H1 (cell line): ENCODE data around the gene NUDT12. TPM values are rescaled to one million over a fixed set of nuclear protein-coding genes. Genes with fewer than 3 reads are reported as not detected.

ENCODE experiments used
- CTCF ChIA-PET: fragments of 300-600 bp; sonication (Branson Sonifier 250); formaldehyde crosslinking; loops from one replicate; lab custom pipeline; 2021; ENCODE audit not compliant: partially characterized antibody; lab: Charles Lee
- POLR2A ChIA-PET: fragments of 300-600 bp; sonication (Branson Sonifier 250); formaldehyde crosslinking; loops from one replicate; lab custom pipeline; 2021; ENCODE audit warnings: inconsistent platforms; ENCODE audit not compliant: partially characterized antibody; lab: Charles Lee
- DNase-seq, 2 experiments: peaks; one replicate each; pipeline versions ENCODE4 v3.0.0 to v3.0.0-alpha.2; 2010 to 2022; ENCODE audit warnings: low spot score in 2 of 2, low read depth in 1 of 2, mixed read lengths in 1 of 2
- FAIRE-seq: peaks from 2 replicates; lab custom pipeline; 2011; peaks lifted over from hg19 to GRCh38; lab: Jason Lieb, UNC
- H2AFZ ChIP-seq: 2 replicates; pipeline ENCODE4 v1.8.1; 2012; ENCODE audit warnings: low read length, inconsistent platforms
- H2AK5ac ChIP-seq: 2 replicates; pipeline ENCODE4 v1.6.1; 2013; ENCODE audit warnings: low read depth, low read length
- H2BK120ac ChIP-seq: replicated peaks from 2 replicates; pipeline ENCODE3; 2013; ENCODE audit warnings: low read depth, low read length, inconsistent platforms
- H2BK12ac ChIP-seq: 2 replicates; pipeline ENCODE4 v1.6.1; 2013; ENCODE audit warnings: low read depth, low read length
- H2BK15ac ChIP-seq: 2 replicates; pipeline ENCODE4 v1.6.1; 2013; ENCODE audit warnings: low read length
- H2BK20ac ChIP-seq: 2 replicates; pipeline ENCODE4 v1.6.1; 2013; ENCODE audit warnings: low read length
- H2BK5ac ChIP-seq: 2 replicates; pipeline ENCODE4 v1.6.1; 2013; ENCODE audit warnings: low read depth, low read length
- H3K14ac ChIP-seq: 2 replicates; pipeline ENCODE4 v1.6.1; 2013; ENCODE audit warnings: inconsistent platforms; ENCODE audit not compliant: insufficient read length
- H3K18ac ChIP-seq: 2 replicates; pipeline ENCODE4 v1.6.1; 2013; ENCODE audit warnings: low read length; ENCODE audit errors: extremely low read depth
- H3K23ac ChIP-seq: 2 replicates; pipeline ENCODE4 v1.6.1; 2013; ENCODE audit warnings: inconsistent platforms; ENCODE audit not compliant: insufficient read length
- H3K23me2 ChIP-seq: 2 replicates; pipeline ENCODE4 v1.6.1; 2013; ENCODE audit warnings: low read depth, low read length
- H3K27ac ChIP-seq: 2 replicates; pipeline ENCODE4 v1.6.1; 2011; ENCODE audit warnings: low read depth, low read length, inconsistent platforms
- H3K27me3 ChIP-seq, 4 experiments: replicated peaks in 1 of 4; 1 replicate in 1 of 4; 2 replicates in 3 of 4; pipeline versions ENCODE4 v1.6.1 to v1.8.1; 2011 to 2013; ENCODE audit warnings: low read length in 3 of 4, mild to moderate bottlenecking in 3 of 4, inconsistent platforms in 2 of 4, mixed read lengths in 2 of 4, moderate library complexity in 1 of 4; ENCODE audit not compliant: control insufficient read depth in 3 of 4, insufficient read depth in 3 of 4; ENCODE audit errors: extremely low read depth in 1 of 4
- H3K36me3 ChIP-seq, 4 experiments: 2 replicates each; pipeline versions ENCODE4 v1.6.1 to v1.8.1; 2011 to 2013; ENCODE audit warnings: mild to moderate bottlenecking in 4 of 4, low read length in 3 of 4, moderate library complexity in 2 of 4, control low read depth in 1 of 4, inconsistent platforms in 1 of 4; ENCODE audit not compliant: insufficient read depth in 4 of 4, control insufficient read depth in 2 of 4
- H3K4ac ChIP-seq: replicated peaks from 2 replicates; pipeline ENCODE3; 2013; ENCODE audit warnings: low read length, low read depth, mixed read lengths, inconsistent platforms; ENCODE audit not compliant: insufficient read length
- H3K4me1 ChIP-seq, 4 experiments: replicated peaks in 1 of 4; 1 replicate in 1 of 4; 2 replicates in 3 of 4; pipeline versions ENCODE4 v1.6.1 to v1.8.1; 2011 to 2013; ENCODE audit warnings: low read length in 3 of 4, inconsistent platforms in 2 of 4, mixed read lengths in 1 of 4; ENCODE audit not compliant: insufficient read depth in 4 of 4, control insufficient read depth in 3 of 4
- H3K4me2 ChIP-seq, 2 experiments: 2 replicates each; pipeline versions ENCODE4 v1.6.1 to v1.8.1; 2011 to 2013; ENCODE audit warnings: low read depth in 2 of 2, low read length in 2 of 2, control low read depth in 1 of 2, inconsistent platforms in 1 of 2, mild to moderate bottlenecking in 1 of 2; ENCODE audit not compliant: insufficient read depth in 1 of 2
- H3K4me3 ChIP-seq, 4 experiments: fragments of 200-600, 300-600 bp in 1 of 4; sonication (generic), shearing (Covaris generic), sonication (Bioruptor Twin) in 1 of 4; 2 replicates each; pipeline versions ENCODE4 v1.5.1 to v1.8.1; 2011 to 2016; ENCODE audit warnings: low read length in 4 of 4, low read depth in 3 of 4, control low read depth in 2 of 4, inconsistent platforms in 2 of 4, mild to moderate bottlenecking in 2 of 4, mixed read lengths in 1 of 4, moderate library complexity in 1 of 4; ENCODE audit not compliant: insufficient read depth in 2 of 4; ENCODE audit errors: extremely low read depth in 1 of 4
- H3K56ac ChIP-seq: replicated peaks from 2 replicates; pipeline ENCODE3; 2013; ENCODE audit warnings: low read depth, mild to moderate bottlenecking, mixed read lengths, low read length, inconsistent platforms; ENCODE audit not compliant: insufficient read length
- H3K79me1 ChIP-seq: 2 replicates; pipeline ENCODE4 v1.6.1; 2013; ENCODE audit warnings: low read depth, low read length, control low read depth
- H3K79me2 ChIP-seq, 2 experiments: 2 replicates each; pipeline versions ENCODE4 v1.6.1 to v1.8.1; 2012 to 2013; ENCODE audit warnings: low read length in 2 of 2, mild to moderate bottlenecking in 2 of 2, inconsistent platforms in 1 of 2; ENCODE audit not compliant: insufficient read depth in 2 of 2, control insufficient read depth in 1 of 2
- H3K9ac ChIP-seq, 4 experiments: replicated peaks in 1 of 4; 1 replicate in 1 of 4; 2 replicates in 3 of 4; pipeline versions ENCODE4 v1.6.1 to v1.8.1; 2011 to 2013; ENCODE audit warnings: low read depth in 3 of 4, low read length in 3 of 4, control low read depth in 2 of 4, mild to moderate bottlenecking in 2 of 4, moderate library complexity in 2 of 4, inconsistent platforms in 1 of 4; ENCODE audit errors: extremely low read depth in 1 of 4
- H3K9me3 ChIP-seq, 2 experiments: 2 replicates each; pipeline versions ENCODE4 v1.6.1 to v1.8.1; 2012 to 2013; ENCODE audit warnings: mild to moderate bottlenecking in 2 of 2, moderate library complexity in 2 of 2, control low read depth in 1 of 2, inconsistent platforms in 1 of 2, low read depth in 1 of 2, low read length in 1 of 2, mixed read lengths in 1 of 2; ENCODE audit not compliant: insufficient read depth in 2 of 2
- H4K20me1 ChIP-seq, 2 experiments: replicated peaks in 1 of 2; 2 replicates each; pipeline versions ENCODE3 to v1.8.1; 2011 to 2013; ENCODE audit warnings: inconsistent platforms in 2 of 2, low read length in 2 of 2, mild to moderate bottlenecking in 1 of 2; ENCODE audit not compliant: insufficient read depth in 2 of 2, control insufficient read depth in 1 of 2
- H4K5ac ChIP-seq: 2 replicates; pipeline ENCODE4 v1.6.1; 2013; ENCODE audit warnings: low read length, low read depth, mixed read lengths, inconsistent platforms; ENCODE audit not compliant: insufficient read length
- H4K8ac ChIP-seq: 2 replicates; pipeline ENCODE4 v1.8.0; 2013; ENCODE audit warnings: mild to moderate bottlenecking, moderate library complexity, low read length, inconsistent platforms; ENCODE audit not compliant: insufficient read depth; ENCODE audit errors: extremely low read depth
- H4K91ac ChIP-seq: replicated peaks from 2 replicates; pipeline ENCODE3; 2013; ENCODE audit warnings: low read length, mixed read lengths, inconsistent platforms; ENCODE audit not compliant: insufficient read length
- BACH1 ChIP-seq: IDR thresholded peaks from 2 replicates; pipeline ENCODE4 v1.6.1; 2012; ENCODE audit warnings: low read length, improper control_type of control experiment
- CHD2 ChIP-seq: IDR thresholded peaks from 2 replicates; pipeline ENCODE4 v1.6.1; 2012; ENCODE audit warnings: low read length, improper control_type of control experiment
- CTCF ChIP-seq, 3 experiments: IDR thresholded peaks; 1 replicate in 2 of 3; 2 replicates in 1 of 3; pipeline versions ENCODE4 v1.5.1 to v1.6.1; 2011; ENCODE audit warnings: low read length in 3 of 3, mild to moderate bottlenecking in 3 of 3, inconsistent platforms in 2 of 3, low read depth in 1 of 3, moderate library complexity in 1 of 3; ENCODE audit not compliant: insufficient read depth in 1 of 3; ENCODE audit errors: control extremely low read depth in 1 of 3
- GABPA ChIP-seq: IDR thresholded peaks from 2 replicates; pipeline ENCODE4 v1.6.1; 2011; ENCODE audit warnings: mild to moderate bottlenecking, low read length, moderate library complexity, borderline replicate concordance; ENCODE audit not compliant: insufficient read depth
- RBBP5 ChIP-seq: IDR thresholded peaks from 2 replicates; pipeline ENCODE4 v1.7.1; 2012; ENCODE audit warnings: low read depth, mild to moderate bottlenecking, inconsistent platforms, low read length, moderate library complexity, borderline replicate concordance
- RFX5 ChIP-seq: IDR thresholded peaks from 2 replicates; pipeline ENCODE4 v1.6.1; 2011; ENCODE audit warnings: low read depth, low read length, improper control_type of control experiment, borderline replicate concordance
- SRF ChIP-seq: IDR thresholded peaks from 2 replicates; pipeline ENCODE4 v1.6.1; 2011; ENCODE audit warnings: mild to moderate bottlenecking, low read depth, low read length, moderate library complexity
- SUZ12 ChIP-seq: fragments of 200-600 bp; sonication (generic); IDR thresholded peaks from 2 replicates; pipeline ENCODE4 v1.6.1; 2012; ENCODE audit warnings: mild to moderate bottlenecking, inconsistent platforms, low read length, moderate library complexity, mixed read lengths
- TAF1 ChIP-seq: IDR thresholded peaks from 2 replicates; pipeline ENCODE4 v1.6.1; 2011; ENCODE audit warnings: mild to moderate bottlenecking, low read depth, low read length
- WGBS, 2 experiments: shearing (Covaris generic) in 1 of 2; methylation state at CpG; one replicate each; pipeline versions ENCODE4 v1.1.6 to v1.1.7; 2013 to 2015; ENCODE audit warnings: low lambda C conversion rate in 2 of 2, mixed read lengths in 2 of 2, inconsistent platforms in 1 of 2, low coverage in 1 of 2, missing lambda C conversion rate in 1 of 2; ENCODE audit not compliant: insufficient replicate concordance in 2 of 2, insufficient coverage in 1 of 2, insufficient read length in 1 of 2; ENCODE audit errors: extremely low coverage in 1 of 2, missing lambda C conversion rate in 1 of 2; 5-methylcytosine and 5-hydroxymethylcytosine counted together
- polyA plus RNA-seq, 7 experiments: library from polyadenylated mRNA; depleted of rRNA in 3 of 7; stranded (reverse) in 5 of 7; unstranded in 2 of 7; fragments of >200 nt in 5 of 7; fragments of 200-250 nt in 2 of 7; gene quantifications; 1 replicate in 5 of 7; 2 replicates in 1 of 7; 4 replicates in 1 of 7; pipeline versions ENCODE4 v1.2.1 to v1.2.3, GENCODE V29; 2011 to 2013; ENCODE audit warnings: missing spikeins in 2 of 7, mixed read lengths in 2 of 7
- total RNA-seq: library from RNA; stranded (reverse); fragmentation: NEBNext Ultra II Directional; extraction: Animal tissue kit (Norgen Biotek cat#: 25700); gene quantifications from 2 replicates; pipeline ENCODE4 v1.2.1, GENCODE V29; 2021
- TF ChIP-seq, protein P1 (sequence below): IDR thresholded peaks from 2 replicates; pipeline ENCODE4 v1.6.1; 2012; ENCODE audit warnings: low read length, inconsistent platforms

NUDT12 gene
- total and polyA plus RNA-seq, 2 of the 8 experiments (the other 6 are each of a cell fraction or from before 2014, with no cell fraction given) = 3.6 to 12.5 TPM

- Histone ChIP-seq H4K8ac (no peak overlapping the region), H3K79me1 (no peaks in the 10 kb centered on the region), H3K79me2 (no peaks in the 10 kb centered on the region), H2BK20ac (no peak overlapping the region), H2AK5ac (no peak overlapping the region), H2BK120ac (no peak overlapping the region), H3K23me2 (no peaks in the 10 kb centered on the region), H2BK5ac (no peak overlapping the region), H3K23ac (no peak overlapping the region), H4K5ac (no peak overlapping the region), H3K36me3 (no peaks in the 10 kb centered on the region), H3K4me2 (no peak overlapping the region), H3K27ac (no peak overlapping the region), H3K4me1 (no peaks in the 10 kb centered on the region), H4K91ac (no peak overlapping the region), H3K27me3 (no peaks in the 10 kb centered on the region), H2AFZ (no peak overlapping the region), H3K56ac (no peak overlapping the region), H3K9ac (no peak overlapping the region), H3K4me3 (no peak overlapping the region), H3K18ac (no peak overlapping the region), H2BK12ac (no peak overlapping the region), H4K20me1 (no peaks in the 10 kb centered on the region), H2BK15ac (no peak overlapping the region), H3K14ac (no peak overlapping the region), H3K4ac (no peak overlapping the region), H3K9me3 (no peaks in the 10 kb centered on the region)
- DNase-seq = no peak
- CTCF ChIA-PET = interaction anchor here (0.6 to 2.0 kb wide), 10 partner anchors 10 to 295 kb away, joined by 3 to 12 read pairs (median 3); no protein-coding TSS in a partner anchor
- POLR2A ChIA-PET = no interaction called here
- FAIRE-seq = no peak
- 72% methylated on average over 4 of the region's 4 CpGs; no CpG with 5 or more reads in 1 of the 2 experiments for WGBS, 2 experiments
- TF ChIP-seq CHD2 = no peak
- no peak for TF ChIP-seq RBBP5
- no peak for TF ChIP-seq SUZ12
- TF ChIP-seq GABPA = no peak
- TF ChIP-seq TAF1 = no peak
- TF ChIP-seq CTCF (IDR thresholded peaks at IDR 0.05; ENCODE audit: control extremely low read depth in 1 of 3, insufficient read depth in 1 of 3, low read depth in 1 of 3, low read length in 3 of 3) = peak in 2 of 3 experiments; percentile 47 to 48; a peak in 3 of 4 replicates
- TF ChIP-seq BACH1 = no peak
- no peak for TF ChIP-seq RFX5
- TF ChIP-seq, protein P1, sequence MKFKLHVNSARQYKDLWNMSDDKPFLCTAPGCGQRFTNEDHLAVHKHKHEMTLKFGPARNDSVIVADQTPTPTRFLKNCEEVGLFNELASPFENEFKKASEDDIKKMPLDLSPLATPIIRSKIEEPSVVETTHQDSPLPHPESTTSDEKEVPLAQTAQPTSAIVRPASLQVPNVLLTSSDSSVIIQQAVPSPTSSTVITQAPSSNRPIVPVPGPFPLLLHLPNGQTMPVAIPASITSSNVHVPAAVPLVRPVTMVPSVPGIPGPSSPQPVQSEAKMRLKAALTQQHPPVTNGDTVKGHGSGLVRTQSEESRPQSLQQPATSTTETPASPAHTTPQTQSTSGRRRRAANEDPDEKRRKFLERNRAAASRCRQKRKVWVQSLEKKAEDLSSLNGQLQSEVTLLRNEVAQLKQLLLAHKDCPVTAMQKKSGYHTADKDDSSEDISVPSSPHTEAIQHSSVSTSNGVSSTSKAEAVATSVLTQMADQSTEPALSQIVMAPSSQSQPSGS = no peak
- no peak for TF ChIP-seq SRF
Measured at GRCh38 chr5:103519550-103519949, 43.0 kb downstream of the NUDT12 start.
